Measurements from ENCODE around the gene RNF180.

RNF180 gene, protein sequence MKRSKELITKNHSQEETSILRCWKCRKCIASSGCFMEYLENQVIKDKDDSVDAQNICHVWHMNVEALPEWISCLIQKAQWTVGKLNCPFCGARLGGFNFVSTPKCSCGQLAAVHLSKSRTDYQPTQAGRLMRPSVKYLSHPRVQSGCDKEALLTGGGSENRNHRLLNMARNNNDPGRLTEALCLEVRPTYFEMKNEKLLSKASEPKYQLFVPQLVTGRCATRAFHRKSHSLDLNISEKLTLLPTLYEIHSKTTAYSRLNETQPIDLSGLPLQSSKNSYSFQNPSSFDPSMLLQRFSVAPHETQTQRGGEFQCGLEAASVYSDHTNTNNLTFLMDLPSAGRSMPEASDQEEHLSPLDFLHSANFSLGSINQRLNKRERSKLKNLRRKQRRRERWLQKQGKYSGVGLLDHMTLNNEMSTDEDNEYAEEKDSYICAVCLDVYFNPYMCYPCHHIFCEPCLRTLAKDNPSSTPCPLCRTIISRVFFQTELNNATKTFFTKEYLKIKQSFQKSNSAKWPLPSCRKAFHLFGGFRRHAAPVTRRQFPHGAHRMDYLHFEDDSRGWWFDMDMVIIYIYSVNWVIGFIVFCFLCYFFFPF

DNA sequence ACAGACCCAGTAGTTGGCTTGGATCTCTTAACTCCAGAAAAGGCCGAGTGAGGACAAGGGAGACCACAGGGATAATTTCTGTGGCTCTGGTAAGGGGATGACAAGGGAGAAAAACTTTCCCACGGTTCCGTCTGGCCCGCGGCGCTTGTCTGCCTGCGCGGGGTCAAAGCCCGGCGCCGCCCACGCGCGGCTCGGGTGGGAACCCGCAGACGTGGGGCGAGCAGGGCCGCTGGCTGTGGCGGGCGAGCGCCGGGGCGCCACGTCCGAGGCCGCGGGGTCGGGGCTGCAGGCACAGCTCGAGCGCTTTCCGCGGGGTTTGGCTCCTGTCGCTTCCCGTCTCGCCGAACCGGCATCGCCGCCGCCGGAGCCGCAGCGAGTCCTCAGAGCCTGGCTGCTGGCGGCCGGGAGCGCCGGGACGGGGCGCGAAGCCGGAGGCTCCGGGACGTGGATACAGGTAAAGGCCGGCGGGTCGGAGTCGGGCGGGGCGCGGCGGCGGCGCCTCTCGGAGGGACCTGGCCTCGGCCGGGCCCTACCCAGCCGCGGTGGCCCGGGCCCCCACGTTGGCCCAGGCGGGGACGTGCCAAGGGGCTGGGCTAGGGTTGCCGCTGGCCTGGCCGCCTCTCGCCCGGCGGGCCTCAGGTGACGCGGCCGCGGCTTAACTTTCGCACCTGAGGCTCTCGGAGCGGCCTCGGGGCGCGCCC, at the start of gene RNF180:
RNF180 (plus strand) TSS at position 344 of the 701 bp plus-strand sequence. CDS start 34,965 bp downstream, outside the sequence.
- TF ChIP-seq, protein P1, sequence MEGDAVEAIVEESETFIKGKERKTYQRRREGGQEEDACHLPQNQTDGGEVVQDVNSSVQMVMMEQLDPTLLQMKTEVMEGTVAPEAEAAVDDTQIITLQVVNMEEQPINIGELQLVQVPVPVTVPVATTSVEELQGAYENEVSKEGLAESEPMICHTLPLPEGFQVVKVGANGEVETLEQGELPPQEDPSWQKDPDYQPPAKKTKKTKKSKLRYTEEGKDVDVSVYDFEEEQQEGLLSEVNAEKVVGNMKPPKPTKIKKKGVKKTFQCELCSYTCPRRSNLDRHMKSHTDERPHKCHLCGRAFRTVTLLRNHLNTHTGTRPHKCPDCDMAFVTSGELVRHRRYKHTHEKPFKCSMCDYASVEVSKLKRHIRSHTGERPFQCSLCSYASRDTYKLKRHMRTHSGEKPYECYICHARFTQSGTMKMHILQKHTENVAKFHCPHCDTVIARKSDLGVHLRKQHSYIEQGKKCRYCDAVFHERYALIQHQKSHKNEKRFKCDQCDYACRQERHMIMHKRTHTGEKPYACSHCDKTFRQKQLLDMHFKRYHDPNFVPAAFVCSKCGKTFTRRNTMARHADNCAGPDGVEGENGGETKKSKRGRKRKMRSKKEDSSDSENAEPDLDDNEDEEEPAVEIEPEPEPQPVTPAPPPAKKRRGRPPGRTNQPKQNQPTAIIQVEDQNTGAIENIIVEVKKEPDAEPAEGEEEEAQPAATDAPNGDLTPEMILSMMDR (IDR thresholded peaks at IDR 0.05): no peak
- H3K27me3 ChIP-seq (ENCODE audit: control insufficient read depth, insufficient read depth, low read length): no peaks in the 10 kb centered on the region
- H3K36me3 ChIP-seq (ENCODE audit: control insufficient read depth, insufficient read depth, low read length): no peaks in the 10 kb centered on the region
- H3K9me3 ChIP-seq (ENCODE audit: control insufficient read depth, low read length): no peaks in the 10 kb centered on the region
- H3K9ac ChIP-seq: peak within 1 kb of the TSS; percentile 86
- H2AFZ ChIP-seq: peak within 1 kb of the TSS; percentile 79
- H3K27ac ChIP-seq: peak within 1 kb of the TSS; percentile 91
- peak within 1 kb of the TSS; percentile 88 for H3K4me2 ChIP-seq (ENCODE audit: low read length)
- H3K4me1 ChIP-seq: peaks cover 31% of the 10 kb centered on the region
- H3K79me2 ChIP-seq: peaks cover 24% of the 10 kb centered on the region
- peak within 1 kb of the TSS; percentile 88 for H3K4me3 ChIP-seq (ENCODE audit: low read depth, low read length)

DNA sequence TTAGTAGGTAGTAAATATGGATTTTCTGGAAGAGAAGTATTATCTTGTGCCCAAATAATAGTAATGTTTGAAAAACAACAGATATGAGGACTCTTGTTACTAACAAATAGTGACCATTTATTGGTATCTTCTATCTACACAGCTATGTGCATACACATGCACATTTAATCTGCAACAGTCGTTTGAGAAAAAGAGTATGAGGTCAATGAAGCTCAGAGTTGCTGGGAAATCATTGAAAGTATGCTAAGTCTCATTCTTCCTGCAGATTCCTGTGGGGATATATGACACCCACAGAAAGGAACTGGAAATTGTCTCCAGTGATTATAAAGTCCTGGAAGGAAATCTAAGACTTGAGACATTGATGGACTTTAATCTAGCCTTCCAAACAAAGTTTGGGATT, 40.1 kb upstream of the RNF180 start:
- H3K4me1 ChIP-seq: no peaks in the 10 kb centered on the region
- H3K4me2 ChIP-seq (ENCODE audit: low read length): no peak overlapping the region
- no peak overlapping the region for H3K4me3 ChIP-seq (ENCODE audit: low read depth, low read length)
- no peaks in the 10 kb centered on the region for H3K9me3 ChIP-seq (ENCODE audit: control insufficient read depth, low read length)
- no peaks in the 10 kb centered on the region for H3K27me3 ChIP-seq (ENCODE audit: control insufficient read depth, insufficient read depth, low read length)
- no peak overlapping the region for H3K9ac ChIP-seq
- TF ChIP-seq, protein P1 (IDR thresholded peaks at IDR 0.05): no peak
- no peaks in the 10 kb centered on the region for H3K36me3 ChIP-seq (ENCODE audit: control insufficient read depth, insufficient read depth, low read length)
- no peaks in the 10 kb centered on the region for H3K79me2 ChIP-seq
- H3K27ac ChIP-seq: no peak overlapping the region
- H2AFZ ChIP-seq: no peak overlapping the region

DNA sequence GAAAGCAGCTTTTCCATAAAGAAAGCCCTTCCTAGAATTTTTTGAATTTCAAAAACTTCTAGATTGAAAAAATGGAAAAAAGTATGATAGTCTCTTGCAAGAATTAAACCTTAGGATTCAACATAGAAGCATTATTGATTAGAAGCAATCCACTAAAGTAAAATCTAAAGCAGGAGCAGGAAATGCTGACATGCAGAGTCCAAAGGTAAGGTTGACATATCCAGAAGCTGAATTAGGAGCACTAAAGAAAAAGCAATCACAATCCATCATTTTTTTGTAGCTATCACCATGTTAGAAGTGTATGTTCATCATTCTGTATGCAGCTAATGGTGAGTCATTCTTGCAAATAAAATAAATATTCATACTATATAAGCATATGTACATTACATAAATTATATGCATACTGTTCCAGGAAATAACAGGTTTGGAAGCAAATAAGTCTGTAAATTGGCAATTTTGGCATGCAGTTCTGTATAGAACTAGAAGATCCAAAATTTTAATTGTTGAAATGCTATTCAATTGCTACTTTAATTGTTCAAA, 39.4 kb upstream of the RNF180 start:
- Histone ChIP-seq H3K27ac (no peak overlapping the region), H3K27me3 (ENCODE audit: control insufficient read depth, insufficient read depth, low read length) (no peaks in the 10 kb centered on the region), H3K36me3 (ENCODE audit: control insufficient read depth, insufficient read depth, low read length) (no peaks in the 10 kb centered on the region), H3K4me2 (ENCODE audit: low read length) (no peak overlapping the region), H2AFZ (no peak overlapping the region), H3K4me3 (ENCODE audit: low read depth, low read length) (no peak overlapping the region), H3K79me2 (no peaks in the 10 kb centered on the region), H3K9me3 (ENCODE audit: control insufficient read depth, low read length) (no peaks in the 10 kb centered on the region), H3K9ac (no peak overlapping the region), H3K4me1 (no peaks in the 10 kb centered on the region)
- TF ChIP-seq, protein P1 (IDR thresholded peaks at IDR 0.05): no peak

DNA sequence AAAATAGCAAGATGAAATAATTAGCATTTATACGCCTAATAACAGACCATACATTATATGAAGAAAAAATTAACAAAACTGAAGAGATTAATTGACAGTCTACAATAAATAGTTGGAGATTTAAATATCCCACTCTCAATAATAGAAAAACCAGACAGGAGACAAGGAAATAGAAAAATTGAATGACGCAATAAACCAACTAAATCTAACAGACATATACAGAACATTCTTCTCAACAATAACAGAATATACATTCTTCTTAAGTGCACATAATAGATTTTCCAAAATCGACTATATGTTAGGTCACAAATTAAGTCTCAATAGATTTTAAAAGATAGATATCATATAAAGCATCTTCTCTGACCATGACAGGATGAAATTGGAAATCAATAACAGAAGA, 25.6 kb upstream of the RNF180 start:
- Histone ChIP-seq H3K4me1 (no peaks in the 10 kb centered on the region), H3K4me2 (ENCODE audit: low read length) (no peak overlapping the region)
- TF ChIP-seq, protein P1 (IDR thresholded peaks at IDR 0.05): no peak

More for the DNA sequence above, 25.6 kb upstream of the RNF180 start:
- Histone ChIP-seq H3K27ac (no peak overlapping the region), H3K9me3 (ENCODE audit: control insufficient read depth, low read length) (no peaks in the 10 kb centered on the region), H3K4me3 (ENCODE audit: low read depth, low read length) (no peak overlapping the region), H3K27me3 (ENCODE audit: control insufficient read depth, insufficient read depth, low read length) (no peaks in the 10 kb centered on the region), H3K36me3 (ENCODE audit: control insufficient read depth, insufficient read depth, low read length) (no peaks in the 10 kb centered on the region), H2AFZ (no peak overlapping the region), H3K9ac (no peak overlapping the region), H3K79me2 (no peaks in the 10 kb centered on the region)

Data from parathyroid adenoma (tissue), 2 donors.